Esophagus muscularis mucosa (tissue), 3 donors: ENCODE measurements around the gene SULT1C2.

Experiments
- POLR2A ChIP-seq: fragments of 450-650 bp; IDR thresholded peaks from one replicate; pipeline ENCODE4 v1.6.1; 2017; ENCODE audit warnings: antibody characterized with exemption, moderate library complexity, mild to moderate bottlenecking, low read depth
- TF ChIP-seq, protein P1 (sequence below), 3 experiments: fragments of 200-600 bp in 2 of 3; fragments of 450-650 bp in 1 of 3; sonication (generic) in 2 of 3; IDR thresholded peaks; one replicate each; pipeline ENCODE4 v1.5.1; 2017 to 2019; ENCODE audit warnings: antibody characterized with exemption in 3 of 3, mild to moderate bottlenecking in 2 of 3, moderate library complexity in 1 of 3

DNA sequence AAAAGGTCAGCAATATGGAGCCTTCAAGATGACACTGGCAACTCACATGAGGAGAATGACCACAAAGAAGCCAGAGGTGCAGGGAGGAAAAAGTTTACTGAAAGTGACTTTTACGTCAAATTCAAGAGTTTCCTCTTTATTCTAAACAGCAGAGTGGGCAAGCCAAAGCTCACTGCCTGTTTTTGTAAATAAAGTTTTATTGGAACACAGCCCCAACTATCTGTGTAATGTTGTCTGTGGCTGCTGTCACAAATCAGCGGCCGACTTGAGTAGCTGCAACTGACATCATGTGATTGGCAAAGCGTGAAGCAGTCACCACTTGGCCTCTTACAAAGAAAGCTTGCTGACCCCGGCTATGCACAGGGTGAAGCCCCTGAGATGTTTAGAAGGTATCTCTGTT lies 9.2 kb upstream of the SULT1C2 start:
- TF ChIP-seq, protein P1, sequence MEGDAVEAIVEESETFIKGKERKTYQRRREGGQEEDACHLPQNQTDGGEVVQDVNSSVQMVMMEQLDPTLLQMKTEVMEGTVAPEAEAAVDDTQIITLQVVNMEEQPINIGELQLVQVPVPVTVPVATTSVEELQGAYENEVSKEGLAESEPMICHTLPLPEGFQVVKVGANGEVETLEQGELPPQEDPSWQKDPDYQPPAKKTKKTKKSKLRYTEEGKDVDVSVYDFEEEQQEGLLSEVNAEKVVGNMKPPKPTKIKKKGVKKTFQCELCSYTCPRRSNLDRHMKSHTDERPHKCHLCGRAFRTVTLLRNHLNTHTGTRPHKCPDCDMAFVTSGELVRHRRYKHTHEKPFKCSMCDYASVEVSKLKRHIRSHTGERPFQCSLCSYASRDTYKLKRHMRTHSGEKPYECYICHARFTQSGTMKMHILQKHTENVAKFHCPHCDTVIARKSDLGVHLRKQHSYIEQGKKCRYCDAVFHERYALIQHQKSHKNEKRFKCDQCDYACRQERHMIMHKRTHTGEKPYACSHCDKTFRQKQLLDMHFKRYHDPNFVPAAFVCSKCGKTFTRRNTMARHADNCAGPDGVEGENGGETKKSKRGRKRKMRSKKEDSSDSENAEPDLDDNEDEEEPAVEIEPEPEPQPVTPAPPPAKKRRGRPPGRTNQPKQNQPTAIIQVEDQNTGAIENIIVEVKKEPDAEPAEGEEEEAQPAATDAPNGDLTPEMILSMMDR (IDR thresholded peaks at IDR 0.05) = no peak
- no peak for TF ChIP-seq POLR2A
